Bronchial epithelial cell (primary cell): ENCODE results near the gene CTU2. TPM values are rescaled to one million over a fixed set of nuclear protein-coding genes. Genes with fewer than 3 reads are reported as not detected.

Experiments used
- DNase-seq: peaks from one replicate; pipeline ENCODE4 v3.0.0-alpha.2; 2010; ENCODE audit warnings: low read depth
- FAIRE-seq: peaks from 2 replicates; lab custom pipeline; 2011; peaks lifted over from hg19 to GRCh38; lab: Jason Lieb, UNC
- H3K27me3 ChIP-seq: 2 replicates; pipeline ENCODE4 v1.5.1; 2011; ENCODE audit warnings: low read length; ENCODE audit not compliant: control insufficient read depth, insufficient read depth
- H3K36me3 ChIP-seq: 2 replicates; pipeline ENCODE4 v1.5.1; 2011; ENCODE audit warnings: low read length; ENCODE audit not compliant: control insufficient read depth, insufficient read depth
- H3K4me3 ChIP-seq: 2 replicates; pipeline ENCODE4 v1.5.1; 2011; ENCODE audit warnings: mild to moderate bottlenecking, low read depth, low read length, control low read depth
- CTCF ChIP-seq: IDR thresholded peaks from 2 replicates; pipeline ENCODE4 v1.5.1; 2011; ENCODE audit warnings: mild to moderate bottlenecking, moderate library complexity, low read length, control low read depth, inconsistent platforms; ENCODE audit not compliant: insufficient read depth, severe bottlenecking
- total RNA-seq: library from RNA; depleted of rRNA; stranded (reverse); fragments of >200 nt; gene quantifications from 2 replicates; pipeline ENCODE4 v1.2.1, GENCODE V29; 2014

The CTU2 gene
- total RNA-seq, 1 donor from 2014 or later, result 31.1 TPM

DNA sequence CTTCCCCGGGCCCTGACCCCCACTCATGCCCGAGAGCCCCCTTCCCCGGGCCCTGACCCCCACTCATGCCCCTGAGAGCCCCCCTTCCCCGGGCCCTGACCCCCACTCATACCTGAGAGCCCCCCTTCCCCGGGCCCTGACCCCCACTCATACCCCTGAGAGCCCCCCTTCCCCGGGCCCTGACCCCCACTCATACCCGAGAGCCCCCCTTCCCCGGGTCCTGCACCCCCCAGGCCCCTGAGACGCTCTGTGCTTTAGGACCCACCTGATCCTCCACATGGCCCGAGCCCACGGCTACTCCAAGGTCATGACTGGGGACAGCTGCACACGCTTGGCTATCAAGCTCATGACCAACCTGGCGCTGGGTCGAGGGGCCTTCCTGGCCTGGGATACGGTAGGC is 6.8 kb downstream of the CTU2 start:
- no peak for DNase-seq
- no peak for TF ChIP-seq CTCF
- Histone ChIP-seq H3K36me3 (peaks cover 23% of the 10 kb centered on the region), H3K4me3 (no peak overlapping the region), H3K27me3 (no peaks in the 10 kb centered on the region)
- no peak for FAIRE-seq

DNA sequence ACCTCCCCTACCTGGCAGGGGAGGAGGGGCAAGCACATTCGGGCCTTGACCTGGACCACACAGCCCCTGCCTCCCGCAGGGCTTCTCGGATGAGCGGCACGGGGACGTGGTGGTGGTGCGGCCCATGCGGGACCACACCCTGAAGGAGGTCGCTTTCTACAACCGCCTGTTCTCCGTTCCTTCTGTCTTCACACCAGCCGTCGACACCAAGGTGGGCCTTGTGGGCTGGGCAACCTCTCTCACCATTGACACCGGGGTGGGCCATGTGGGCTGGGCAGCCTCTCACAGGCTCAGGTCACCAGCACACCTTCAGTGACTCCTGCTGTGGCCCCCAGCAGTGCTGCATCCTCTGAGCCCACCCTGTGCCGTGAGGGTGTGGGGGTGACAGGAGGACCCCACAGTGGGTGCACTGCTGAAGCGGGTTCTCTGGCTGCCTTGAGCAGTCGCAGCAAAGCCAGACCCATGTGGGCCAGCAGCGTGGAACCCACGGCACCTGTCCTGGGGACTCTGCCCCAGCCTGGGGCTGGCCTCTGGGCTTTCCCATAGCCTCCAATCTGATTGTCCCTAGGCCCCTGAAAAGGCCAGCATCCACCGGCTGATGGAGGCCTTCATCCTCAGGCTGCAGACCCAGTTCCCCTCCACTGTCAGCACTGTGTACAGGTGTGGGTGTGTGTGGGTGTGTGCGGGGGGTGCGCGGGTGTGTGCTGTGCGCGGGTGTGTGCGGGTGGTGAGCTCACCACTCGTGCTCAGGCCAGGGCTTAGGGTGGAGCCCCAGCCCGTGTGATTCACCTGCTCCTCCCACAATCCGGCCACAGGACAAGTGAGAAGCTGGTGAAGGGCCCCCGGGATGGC is 7.5 kb downstream of the CTU2 start:
- FAIRE-seq (no peak), DNase-seq (peak; percentile 28)
- no peak overlapping the region for H3K4me3 ChIP-seq
- TF ChIP-seq CTCF, result no peak
- H3K36me3 ChIP-seq, result peaks cover 25% of the 10 kb centered on the region
- no peaks in the 10 kb centered on the region for H3K27me3 ChIP-seq

DNA sequence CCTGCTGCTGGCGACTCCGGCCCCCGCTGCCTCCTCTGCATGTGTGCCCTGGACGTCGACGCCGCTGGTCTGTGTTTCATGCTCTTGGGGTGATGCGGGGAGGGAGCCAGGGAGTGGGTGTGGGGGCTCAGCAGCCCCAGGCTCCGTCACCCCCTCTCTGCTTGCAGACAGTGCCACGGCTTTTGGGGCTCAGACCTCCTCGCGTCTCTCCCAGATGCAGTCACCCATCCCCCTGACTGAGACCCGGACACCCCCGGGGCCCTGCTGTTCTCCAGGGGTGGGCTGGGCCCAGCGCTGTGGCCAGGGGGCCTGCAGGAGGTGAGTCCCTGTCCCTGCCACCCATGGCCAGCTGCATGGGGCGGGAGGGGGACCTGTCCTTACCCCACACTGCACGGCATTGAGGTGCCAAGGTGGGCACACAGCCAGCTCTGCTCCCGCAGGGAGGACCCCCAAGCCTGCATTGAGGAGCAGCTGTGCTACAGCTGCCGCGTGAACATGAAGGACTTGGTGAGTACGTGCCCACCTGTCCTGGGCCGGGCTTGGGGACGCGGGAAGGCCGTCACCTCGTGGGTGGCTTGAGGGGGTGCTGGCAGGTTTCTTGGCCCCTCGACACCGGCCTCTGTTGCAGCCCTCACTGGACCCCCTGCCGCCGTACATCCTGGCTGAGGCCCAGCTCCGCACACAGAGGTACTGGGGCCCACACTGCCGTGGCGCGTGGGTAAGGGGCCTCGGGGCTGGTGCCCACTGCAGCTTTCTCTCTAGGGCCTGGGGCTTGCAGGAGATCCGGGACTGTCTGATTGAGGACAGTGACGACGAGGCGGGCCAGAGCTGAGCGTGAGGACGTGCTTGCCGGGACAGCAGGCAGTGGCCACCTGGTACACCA is 8.4 kb downstream of the CTU2 start:
- no peak for DNase-seq
- FAIRE-seq, result no peak
- no peaks in the 10 kb centered on the region for H3K27me3 ChIP-seq
- H3K4me3 ChIP-seq, result no peak overlapping the region
- H3K36me3 ChIP-seq, result peaks cover 33% of the 10 kb centered on the region
- TF ChIP-seq CTCF, result no peak

DNA sequence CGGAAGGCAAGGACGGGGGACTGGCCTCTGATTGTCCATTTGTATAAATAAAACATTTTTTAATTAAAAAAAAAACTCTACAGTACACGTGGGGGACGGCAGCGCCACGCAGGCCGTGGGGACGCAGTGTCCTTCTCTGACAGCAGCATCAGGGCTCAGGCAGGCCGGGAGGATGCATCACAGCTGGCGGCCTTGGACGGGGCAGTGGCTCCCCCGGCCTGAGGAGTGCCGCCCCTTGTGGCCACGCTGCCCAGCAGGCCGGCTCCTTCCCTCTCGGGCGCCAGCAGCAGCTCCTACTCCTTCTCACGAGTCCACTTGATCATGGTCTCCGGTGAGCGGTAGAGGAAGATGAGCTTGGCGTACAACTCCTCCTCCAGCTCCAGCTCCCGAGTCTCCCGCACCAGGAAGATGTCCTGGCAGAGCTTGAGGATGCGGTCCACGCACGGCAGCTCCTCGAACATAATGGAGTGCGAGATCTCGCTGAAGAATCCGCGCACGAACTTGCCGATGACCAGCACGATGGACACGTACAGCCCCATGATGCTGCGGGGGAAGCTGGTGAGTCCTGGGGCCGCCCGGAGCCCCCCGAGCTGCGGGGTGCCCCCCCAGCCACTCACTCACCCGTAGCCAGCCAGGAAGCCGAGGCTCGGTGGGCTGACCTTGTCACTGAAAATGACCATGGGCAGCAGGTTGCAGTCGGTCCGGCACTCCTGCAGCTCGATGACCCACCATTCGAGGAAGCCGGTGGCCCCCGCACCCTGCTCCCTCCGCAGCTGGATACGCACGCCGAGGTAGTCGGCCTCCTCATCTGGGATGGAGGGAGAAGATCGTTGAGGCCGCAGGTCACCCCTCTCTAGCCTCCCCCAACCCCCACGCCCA is 9.2 kb downstream of the CTU2 start:
- no peaks in the 10 kb centered on the region for H3K27me3 ChIP-seq
- DNase-seq, result no peak
- no peak for FAIRE-seq
- no peak for TF ChIP-seq CTCF
- no peak overlapping the region for H3K4me3 ChIP-seq
- H3K36me3 ChIP-seq, result peaks cover 35% of the 10 kb centered on the region

GRCh38 chr16:88716201-88716600 is 9.9 kb downstream of the CTU2 start:
- no peak overlapping the region for H3K4me3 ChIP-seq
- H3K36me3 ChIP-seq, result peaks cover 42% of the 10 kb centered on the region
- DNase-seq (no peak), FAIRE-seq (no peak)
- no peak for TF ChIP-seq CTCF
- no peaks in the 10 kb centered on the region for H3K27me3 ChIP-seq
